ENCODE results near the gene OGFR.
A peak's percentile ranks its signal among the peaks of the same experiment; 100 is the strongest.

The OGFR gene

DNA sequence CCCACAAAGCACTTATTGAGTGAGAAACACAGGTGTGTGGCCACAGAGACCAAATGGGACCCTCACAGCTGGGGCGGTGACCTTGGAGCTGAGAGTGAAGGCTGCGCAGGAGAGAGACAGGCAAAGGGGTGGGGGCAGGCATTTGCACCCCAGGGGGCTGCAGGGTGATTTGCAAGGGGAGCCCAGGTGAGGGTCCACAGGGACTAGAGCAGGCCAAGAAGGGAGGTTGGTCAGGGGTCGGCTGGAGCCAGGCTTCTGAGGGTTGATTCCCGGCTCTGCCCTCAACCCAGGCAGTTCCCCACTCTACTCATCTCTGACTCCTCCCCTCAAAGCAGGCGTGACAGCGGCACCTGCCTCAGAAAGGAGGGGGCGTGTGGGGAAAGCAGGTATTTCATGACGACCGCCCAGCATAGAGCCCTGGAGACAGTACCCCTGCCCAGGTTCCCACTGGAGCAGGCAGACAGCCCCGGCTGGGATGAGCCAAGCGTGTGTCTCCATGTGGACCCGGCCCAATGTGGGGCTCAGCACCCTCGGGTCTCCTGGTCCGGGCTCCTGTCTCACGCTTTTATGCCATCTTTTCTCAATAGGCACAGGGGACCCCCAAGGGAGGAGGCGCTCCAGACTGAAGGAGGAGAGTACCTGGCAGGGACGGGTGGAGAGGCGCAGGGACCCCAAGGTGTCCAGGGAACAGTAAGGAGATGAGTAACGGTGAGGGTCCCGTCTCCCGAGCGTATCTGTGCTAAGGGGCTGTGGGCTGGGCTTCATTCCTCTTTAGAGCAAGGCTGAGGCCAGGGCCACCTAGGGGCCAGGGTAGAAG lies 11.5 kb upstream of the OGFR start:
- Histone ChIP-seq H4K20me1 (ENCODE audit: low read depth, low read length) (no peaks in the 10 kb centered on the region), H3K9me3 (ENCODE audit: insufficient read depth, low read length) (no peaks in the 10 kb centered on the region), H3K9me2 (replicated peaks; ENCODE audit: insufficient read depth, low read length) (no peaks in the 10 kb centered on the region), H3F3A (ENCODE audit: insufficient read depth) (peaks cover 15% of the 10 kb centered on the region), H3K36me3 (ENCODE audit: low read length) (no peaks in the 10 kb centered on the region), H3K27ac (ENCODE audit: low read depth, low read length) (no peak overlapping the region), H3K27me3 (ENCODE audit: low read length) (no peaks in the 10 kb centered on the region), H3K4me3 (ENCODE audit: insufficient read depth, low read length, poor library complexity, severe bottlenecking) (no peak overlapping the region), H3K9ac (ENCODE audit: low read length) (no peak overlapping the region), H3K4me2 (ENCODE audit: low read depth, low read length, poor library complexity, severe bottlenecking) (no peak overlapping the region), H3K79me2 (ENCODE audit: insufficient read depth, low read length) (no peaks in the 10 kb centered on the region), H2AFZ (ENCODE audit: low read depth, low read length, severe bottlenecking) (no peak overlapping the region)
- no peak for TF ChIP-seq EZH2phosphoT487 (conservative IDR thresholded peaks at IDR 0.05; ENCODE audit: low read length)
- TF ChIP-seq, protein P1, sequence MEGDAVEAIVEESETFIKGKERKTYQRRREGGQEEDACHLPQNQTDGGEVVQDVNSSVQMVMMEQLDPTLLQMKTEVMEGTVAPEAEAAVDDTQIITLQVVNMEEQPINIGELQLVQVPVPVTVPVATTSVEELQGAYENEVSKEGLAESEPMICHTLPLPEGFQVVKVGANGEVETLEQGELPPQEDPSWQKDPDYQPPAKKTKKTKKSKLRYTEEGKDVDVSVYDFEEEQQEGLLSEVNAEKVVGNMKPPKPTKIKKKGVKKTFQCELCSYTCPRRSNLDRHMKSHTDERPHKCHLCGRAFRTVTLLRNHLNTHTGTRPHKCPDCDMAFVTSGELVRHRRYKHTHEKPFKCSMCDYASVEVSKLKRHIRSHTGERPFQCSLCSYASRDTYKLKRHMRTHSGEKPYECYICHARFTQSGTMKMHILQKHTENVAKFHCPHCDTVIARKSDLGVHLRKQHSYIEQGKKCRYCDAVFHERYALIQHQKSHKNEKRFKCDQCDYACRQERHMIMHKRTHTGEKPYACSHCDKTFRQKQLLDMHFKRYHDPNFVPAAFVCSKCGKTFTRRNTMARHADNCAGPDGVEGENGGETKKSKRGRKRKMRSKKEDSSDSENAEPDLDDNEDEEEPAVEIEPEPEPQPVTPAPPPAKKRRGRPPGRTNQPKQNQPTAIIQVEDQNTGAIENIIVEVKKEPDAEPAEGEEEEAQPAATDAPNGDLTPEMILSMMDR (IDR thresholded peaks at IDR 0.05; ENCODE audit: insufficient read depth, low read length, poor library complexity, severe bottlenecking) = no peak

DNA sequence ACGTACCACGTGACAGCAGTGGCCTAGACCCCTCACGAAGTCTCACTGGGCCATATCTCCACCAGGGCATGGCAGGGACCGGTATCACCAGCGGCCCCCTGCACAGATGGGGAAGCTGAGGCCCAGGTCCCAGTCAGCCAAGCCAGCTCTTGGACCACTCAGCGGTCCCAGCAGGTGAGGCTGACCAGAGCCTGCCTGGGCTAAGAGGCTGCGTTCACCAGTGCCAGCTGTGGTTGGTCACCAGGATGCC lies 11.0 kb upstream of the OGFR start:
- H3K9ac ChIP-seq (ENCODE audit: low read length) = peak overlapping the region; percentile 31; the same call in 1 of the 2 replicates

DNA sequence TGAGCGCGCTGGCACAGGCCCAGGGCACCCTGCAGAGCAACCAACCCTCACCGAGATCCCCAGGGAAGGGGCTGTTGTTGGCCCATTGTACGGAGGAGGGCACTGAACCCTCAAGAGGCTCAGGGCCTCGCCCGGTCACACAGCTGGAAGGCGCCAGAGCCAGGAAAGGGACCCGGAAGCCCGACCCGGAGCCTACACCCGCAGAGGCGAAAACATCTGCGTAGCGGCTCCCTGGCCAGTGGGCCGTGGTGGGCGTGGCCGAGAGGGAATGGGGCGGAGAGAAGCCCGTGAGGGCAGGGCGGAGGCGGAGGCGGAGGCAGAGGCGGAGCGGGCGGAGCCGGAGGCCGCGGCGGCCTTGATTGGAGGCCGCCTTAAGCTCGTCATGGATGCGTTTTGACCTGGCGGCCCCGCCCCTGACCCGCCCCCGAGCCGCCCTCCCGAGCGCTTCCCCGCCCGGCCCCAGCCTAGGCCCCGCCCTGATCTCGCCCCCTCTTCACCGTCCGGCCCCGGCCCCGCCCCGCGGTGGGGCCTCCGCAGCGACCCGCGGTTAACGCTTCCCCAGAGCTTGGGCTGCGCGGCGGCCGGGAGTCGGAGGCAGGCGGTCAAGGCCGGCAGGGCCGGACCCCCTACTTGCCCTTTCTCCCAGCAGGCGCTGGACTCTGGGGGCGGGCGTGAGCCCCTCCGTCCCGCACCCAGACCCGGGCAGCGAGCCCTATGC lies 10.5 kb upstream of the OGFR start:
- Histone ChIP-seq H4K20me1 (ENCODE audit: low read depth, low read length) (no peaks in the 10 kb centered on the region), H3K27ac (ENCODE audit: low read depth, low read length) (peak overlapping the region; percentile 84), H3K9ac (ENCODE audit: low read length) (peak overlapping the region; percentile 50), H3F3A (ENCODE audit: insufficient read depth) (peaks cover 15% of the 10 kb centered on the region), H3K4me2 (ENCODE audit: low read depth, low read length, poor library complexity, severe bottlenecking) (peak overlapping the region; percentile 83), H3K4me3 (ENCODE audit: insufficient read depth, low read length, poor library complexity, severe bottlenecking) (peak overlapping the region; percentile 39), H3K27me3 (ENCODE audit: low read length) (no peaks in the 10 kb centered on the region), H2AFZ (ENCODE audit: low read depth, low read length, severe bottlenecking) (peak overlapping the region; percentile 76), H3K36me3 (ENCODE audit: low read length) (no peaks in the 10 kb centered on the region), H3K9me2 (replicated peaks; ENCODE audit: insufficient read depth, low read length) (no peaks in the 10 kb centered on the region), H3K9me3 (ENCODE audit: insufficient read depth, low read length) (no peaks in the 10 kb centered on the region), H3K79me2 (ENCODE audit: insufficient read depth, low read length) (no peaks in the 10 kb centered on the region)
- no peak for TF ChIP-seq EZH2phosphoT487 (conservative IDR thresholded peaks at IDR 0.05; ENCODE audit: low read length)
- TF ChIP-seq, protein P1 (IDR thresholded peaks at IDR 0.05; ENCODE audit: insufficient read depth, low read length, poor library complexity, severe bottlenecking) = no peak

More for the DNA sequence above, 11.0 kb upstream of the OGFR start:
- Histone ChIP-seq H3K27me3 (ENCODE audit: low read length) (no peaks in the 10 kb centered on the region), H3K9me3 (ENCODE audit: insufficient read depth, low read length) (no peaks in the 10 kb centered on the region), H2AFZ (ENCODE audit: low read depth, low read length, severe bottlenecking) (peak overlapping the region; percentile 76), H3K27ac (ENCODE audit: low read depth, low read length) (peak overlapping the region; percentile 22; the same call in 1 of the 2 replicates), H3F3A (ENCODE audit: insufficient read depth) (peaks cover 15% of the 10 kb centered on the region), H4K20me1 (ENCODE audit: low read depth, low read length) (no peaks in the 10 kb centered on the region), H3K79me2 (ENCODE audit: insufficient read depth, low read length) (no peaks in the 10 kb centered on the region), H3K9me2 (replicated peaks; ENCODE audit: insufficient read depth, low read length) (no peaks in the 10 kb centered on the region), H3K36me3 (ENCODE audit: low read length) (no peaks in the 10 kb centered on the region), H3K4me3 (ENCODE audit: insufficient read depth, low read length, poor library complexity, severe bottlenecking) (no peak overlapping the region), H3K4me2 (ENCODE audit: low read depth, low read length, poor library complexity, severe bottlenecking) (peak overlapping the region; percentile 51)
- TF ChIP-seq, protein P1 (IDR thresholded peaks at IDR 0.05; ENCODE audit: insufficient read depth, low read length, poor library complexity, severe bottlenecking) = no peak
- TF ChIP-seq EZH2phosphoT487 (conservative IDR thresholded peaks at IDR 0.05; ENCODE audit: low read length) = no peak

Measured in SU-DHL-6 (cell line).